OCI-LY7 (cell line): ENCODE measurements around the gene CLNS1A.

Experiments
- EZH2phosphoT487 ChIP-seq: fragments of 200-600 bp; sonication (generic); IDR thresholded peaks from 2 replicates; pipeline ENCODE4 v1.6.1; 2018; ENCODE audit warnings: low read depth, borderline replicate concordance, mild to moderate bottlenecking, mixed run types, antibody characterized with exemption, low read length, moderate library complexity, mixed read lengths
- TF ChIP-seq, protein P1 (sequence below): fragments of 200-600 bp; sonication (generic); conservative IDR thresholded peaks from 2 replicates; pipeline ENCODE4 v1.5.1; 2014; ENCODE audit warnings: mild to moderate bottlenecking, antibody characterized with exemption, low read length, moderate library complexity, mixed read lengths

GRCh38 chr11:77611921-77612320 is 25.7 kb downstream of the CLNS1A start:
- TF ChIP-seq, protein P1, sequence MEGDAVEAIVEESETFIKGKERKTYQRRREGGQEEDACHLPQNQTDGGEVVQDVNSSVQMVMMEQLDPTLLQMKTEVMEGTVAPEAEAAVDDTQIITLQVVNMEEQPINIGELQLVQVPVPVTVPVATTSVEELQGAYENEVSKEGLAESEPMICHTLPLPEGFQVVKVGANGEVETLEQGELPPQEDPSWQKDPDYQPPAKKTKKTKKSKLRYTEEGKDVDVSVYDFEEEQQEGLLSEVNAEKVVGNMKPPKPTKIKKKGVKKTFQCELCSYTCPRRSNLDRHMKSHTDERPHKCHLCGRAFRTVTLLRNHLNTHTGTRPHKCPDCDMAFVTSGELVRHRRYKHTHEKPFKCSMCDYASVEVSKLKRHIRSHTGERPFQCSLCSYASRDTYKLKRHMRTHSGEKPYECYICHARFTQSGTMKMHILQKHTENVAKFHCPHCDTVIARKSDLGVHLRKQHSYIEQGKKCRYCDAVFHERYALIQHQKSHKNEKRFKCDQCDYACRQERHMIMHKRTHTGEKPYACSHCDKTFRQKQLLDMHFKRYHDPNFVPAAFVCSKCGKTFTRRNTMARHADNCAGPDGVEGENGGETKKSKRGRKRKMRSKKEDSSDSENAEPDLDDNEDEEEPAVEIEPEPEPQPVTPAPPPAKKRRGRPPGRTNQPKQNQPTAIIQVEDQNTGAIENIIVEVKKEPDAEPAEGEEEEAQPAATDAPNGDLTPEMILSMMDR, result no peak
- no peak for TF ChIP-seq EZH2phosphoT487
